CD8-positive, alpha-beta memory T cell (primary cell): Measurements from ENCODE around the gene SASS6. TPM values are rescaled to one million over a fixed set of nuclear protein-coding genes. Genes with fewer than 3 reads are reported as not detected.
"Not testable (repeated sequence)": the region's sequence is repeated elsewhere in the genome, so short reads cannot be mapped to it uniquely, and the experiment has no call there.

Source experiments
- CTCF ChIA-PET: fragments of 350-600 bp; sonication (Branson Sonifier 250); formaldehyde crosslinking; loops from one replicate; lab custom pipeline; 2021; ENCODE audit warnings: antibody characterized with exemption; lab: Charles Lee
- POLR2A ChIA-PET: fragments of 350-600 bp; sonication (Branson Sonifier 250); formaldehyde crosslinking; loops from one replicate; lab custom pipeline; 2021; ENCODE audit warnings: antibody characterized with exemption; lab: Charles Lee
- DNase-seq, 5 donors: peaks; one replicate each; pipeline versions ENCODE4 v3.0.0 to v3.0.0-alpha.2; 2020 to 2022; ENCODE audit warnings: mixed read lengths in 1 of 5
- H3K27ac ChIP-seq: one replicate; pipeline ENCODE4 v1.7.0; 2013; ENCODE audit warnings: low read depth, mild to moderate bottlenecking, low read length, moderate library complexity
- H3K27me3 ChIP-seq: 2 replicates; pipeline ENCODE4 v1.7.0; 2013; ENCODE audit warnings: low read length, mild to moderate bottlenecking; ENCODE audit not compliant: insufficient read depth, poor library complexity, severe bottlenecking
- H3K36me3 ChIP-seq: 2 replicates; pipeline ENCODE4 v1.7.0; 2013; ENCODE audit warnings: mild to moderate bottlenecking, low read length, moderate library complexity; ENCODE audit not compliant: insufficient read depth
- H3K4me1 ChIP-seq: 2 replicates; pipeline ENCODE4 v1.7.0; 2013; ENCODE audit warnings: mild to moderate bottlenecking, low read length, moderate library complexity; ENCODE audit not compliant: insufficient read depth
- H3K4me3 ChIP-seq: 2 replicates; pipeline ENCODE4 v1.7.0; 2013; ENCODE audit warnings: mild to moderate bottlenecking, low read length
- H3K9me3 ChIP-seq: 2 replicates; pipeline ENCODE4 v1.7.0; 2013; ENCODE audit warnings: mild to moderate bottlenecking, low read length
- H3K27ac Mint-ChIP-seq, 8 donors: one replicate each; pipeline ENCODE4 v1.8.0; 2020 to 2021; ENCODE audit warnings: mixed read lengths in 8 of 8, mild to moderate bottlenecking in 6 of 8, inconsistent platforms in 3 of 8, moderate library complexity in 3 of 8
- H3K27me3 Mint-ChIP-seq, 2 donors: one replicate each; pipeline ENCODE4 v1.8.0; 2020 to 2021; ENCODE audit warnings: mixed read lengths in 2 of 2, mild to moderate bottlenecking in 1 of 2, moderate library complexity in 1 of 2
- H3K36me3 Mint-ChIP-seq, 3 donors: one replicate each; pipeline ENCODE4 v1.8.0; 2020 to 2021; ENCODE audit warnings: mixed read lengths in 3 of 3, inconsistent platforms in 1 of 3, mild to moderate bottlenecking in 1 of 3
- H3K4me1 Mint-ChIP-seq, 3 donors: one replicate each; pipeline ENCODE4 v1.8.0; 2020 to 2021; ENCODE audit warnings: mixed read lengths in 3 of 3, inconsistent platforms in 1 of 3, mild to moderate bottlenecking in 1 of 3
- H3K4me3 Mint-ChIP-seq, 7 donors: one replicate each; pipeline ENCODE4 v1.8.0; 2020 to 2021; ENCODE audit warnings: mixed read lengths in 7 of 7, mild to moderate bottlenecking in 6 of 7, moderate library complexity in 4 of 7, inconsistent platforms in 2 of 7
- H3K9me3 Mint-ChIP-seq, 5 donors: one replicate each; pipeline ENCODE4 v1.8.0; 2020 to 2022; ENCODE audit warnings: mixed read lengths in 5 of 5, mild to moderate bottlenecking in 3 of 5, moderate library complexity in 2 of 5, inconsistent platforms in 1 of 5
- polyA plus RNA-seq: library from polyadenylated mRNA; unstranded; fragments of 300-500 nt; fragmentation: Illumina TruSeq; gene quantifications from one replicate; pipeline ENCODE4 v1.2.3, GENCODE V29; 2021
- total RNA-seq, 2 experiments: library from RNA; stranded (reverse); gene quantifications; one replicate each; pipeline ENCODE4 v1.2.3, GENCODE V29; 2021

SASS6 gene
- total and polyA plus RNA-seq, 3 experiments from 2014 or later: 2.0 to 13.1 (median 12.6) TPM

- no peak overlapping the region for H3K4me3 ChIP-seq
- Mint-ChIP-seq H3K27ac (no peak overlapping the region), H3K4me3 (no peak overlapping the region), H3K27me3 (no peaks in the 10 kb centered on the region), H3K36me3 (peaks cover 0 to 82% (median 13%) of the 10 kb centered on the region in 3 donors), H3K4me1 (peaks cover 30 to 55% (median 32%) of the 10 kb centered on the region in 3 donors), H3K9me3 (no peaks in the 10 kb centered on the region)
- no peaks in the 10 kb centered on the region for H3K27me3 ChIP-seq
- H3K27ac ChIP-seq: no peak overlapping the region
- ChIA-PET POLR2A (no interaction called here), CTCF (no interaction called here)
- peaks cover 15% of the 10 kb centered on the region for H3K4me1 ChIP-seq
- DNase-seq: no peak
- H3K9me3 ChIP-seq: no peaks in the 10 kb centered on the region
- H3K36me3 ChIP-seq: peaks cover 11% of the 10 kb centered on the region
These were observed 71.0 kb downstream of the SASS6 start for GRCh38 chr1:100061681-100062080.

DNA sequence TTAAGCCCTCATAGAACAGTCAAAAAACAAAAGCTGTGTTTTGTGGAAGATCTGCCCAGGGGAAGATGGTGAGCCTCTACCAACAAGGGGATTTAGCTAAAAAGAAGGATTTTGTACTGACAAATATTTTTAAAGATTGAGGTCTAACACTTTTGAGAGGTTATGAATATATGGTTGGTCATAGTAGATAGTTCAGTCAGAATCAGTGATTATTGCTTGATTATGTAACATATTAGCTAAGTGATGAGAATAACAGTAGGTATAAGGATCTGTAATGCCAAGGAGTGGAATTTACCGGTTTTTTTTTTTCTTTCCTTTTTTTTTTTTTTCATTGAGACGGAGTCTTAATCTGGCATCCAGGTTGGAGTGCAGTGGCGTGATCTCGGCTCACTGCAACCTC lies 79.0 kb downstream of the SASS6 start:
- Mint-ChIP-seq H3K4me1 (peaks cover 44 to 58% (median 55%) of the 10 kb centered on the region in 3 donors), H3K27me3 (no peaks in the 10 kb centered on the region), H3K36me3 (peaks cover 0 to 59% (median 16%) of the 10 kb centered on the region in 3 donors), H3K9me3 (no peaks in the 10 kb centered on the region), H3K27ac (peak overlapping the region in 5 of 8 donors; percentile 3 to 39 (median 8)), H3K4me3 (no peak overlapping the region)
- ChIA-PET POLR2A (interaction anchor here (0.7 kb wide), 1 partner anchor 17 kb away, joined by 5 read pairs; no protein-coding TSS in a partner anchor), CTCF (interaction anchor here (0.7 to 0.9 kb wide), 2 partner anchors 43 to 63 kb away, joined by 3 read pairs; no protein-coding TSS in a partner anchor)
- no peak for DNase-seq
- no peak overlapping the region for H3K4me3 ChIP-seq
- no peaks in the 10 kb centered on the region for H3K27me3 ChIP-seq
- no peak overlapping the region for H3K27ac ChIP-seq
- peaks cover 8% of the 10 kb centered on the region for H3K4me1 ChIP-seq
- H3K9me3 ChIP-seq: no peaks in the 10 kb centered on the region
- H3K36me3 ChIP-seq: peaks cover 4% of the 10 kb centered on the region

GRCh38 chr1:100053119-100053518 lies 79.6 kb downstream of the SASS6 start:
- H3K4me3 ChIP-seq: no peak overlapping the region
- DNase-seq: no peak
- peaks cover 12% of the 10 kb centered on the region for H3K4me1 ChIP-seq
- H3K36me3 ChIP-seq: peaks cover 4% of the 10 kb centered on the region
- peaks cover 0 to 58% (median 15%) of the 10 kb centered on the region in 3 donors for H3K36me3 Mint-ChIP-seq
- H3K4me3 Mint-ChIP-seq: no peak overlapping the region
- no peaks in the 10 kb centered on the region for H3K27me3 Mint-ChIP-seq
- peak overlapping the region in 1 of 8 donors; percentile 28 for H3K27ac Mint-ChIP-seq
- POLR2A ChIA-PET: interaction anchor here (0.7 kb wide), 1 partner anchor 17 kb away, joined by 5 read pairs; no protein-coding TSS in a partner anchor
- H3K27ac ChIP-seq: no peak overlapping the region
- no peaks in the 10 kb centered on the region for H3K27me3 ChIP-seq
- CTCF ChIA-PET: interaction anchor here (0.9 kb wide), 1 partner anchor 64 kb away, joined by 3 read pairs; no protein-coding TSS in a partner anchor
- H3K9me3 ChIP-seq: no peaks in the 10 kb centered on the region
- H3K4me1 Mint-ChIP-seq: peaks cover 47 to 64% (median 61%) of the 10 kb centered on the region in 3 donors
- H3K9me3 Mint-ChIP-seq: no peaks in the 10 kb centered on the region

DNA sequence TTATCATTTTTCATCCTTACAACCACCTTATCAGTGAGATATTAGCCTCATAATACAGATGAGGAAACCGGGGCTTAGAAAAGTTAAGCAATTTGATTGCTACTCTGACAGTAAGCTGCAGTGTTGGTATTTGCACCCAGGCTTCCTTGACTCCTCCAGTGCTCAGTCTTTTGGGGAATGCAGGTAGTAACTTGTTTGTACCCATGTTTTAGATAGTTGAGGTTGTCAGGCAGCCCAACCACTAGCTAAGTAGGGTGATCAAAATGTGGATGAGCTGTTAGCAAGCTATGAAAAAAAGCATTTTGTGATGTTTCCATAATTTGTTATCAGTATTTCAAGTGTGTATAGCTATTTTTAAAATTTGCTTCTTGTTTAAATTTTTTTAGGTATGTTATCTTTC lies 80.8 kb downstream of the SASS6 start:
- H3K9me3 ChIP-seq: no peaks in the 10 kb centered on the region
- no peaks in the 10 kb centered on the region for H3K9me3 Mint-ChIP-seq
- H3K27ac ChIP-seq: no peak overlapping the region
- no peak overlapping the region for H3K4me3 Mint-ChIP-seq
- no peak overlapping the region for H3K4me3 ChIP-seq
- peaks cover 4% of the 10 kb centered on the region for H3K36me3 ChIP-seq
- H3K36me3 Mint-ChIP-seq: peaks cover 0 to 48% (median 14%) of the 10 kb centered on the region in 3 donors
- ChIA-PET POLR2A (no interaction called here), CTCF (interaction anchor here (0.7 to 1.2 kb wide), 2 partner anchors 9 to 50 kb away, joined by 3 read pairs; no protein-coding TSS in a partner anchor)
- no peaks in the 10 kb centered on the region for H3K27me3 ChIP-seq
- DNase-seq: no peak
- peaks cover 52 to 71% (median 67%) of the 10 kb centered on the region in 3 donors for H3K4me1 Mint-ChIP-seq
- peak overlapping the region in 3 of 8 donors; percentile 54 to 66 (median 55) for H3K27ac Mint-ChIP-seq
- H3K4me1 ChIP-seq: peaks cover 21% of the 10 kb centered on the region
- H3K27me3 Mint-ChIP-seq: no peaks in the 10 kb centered on the region

DNA sequence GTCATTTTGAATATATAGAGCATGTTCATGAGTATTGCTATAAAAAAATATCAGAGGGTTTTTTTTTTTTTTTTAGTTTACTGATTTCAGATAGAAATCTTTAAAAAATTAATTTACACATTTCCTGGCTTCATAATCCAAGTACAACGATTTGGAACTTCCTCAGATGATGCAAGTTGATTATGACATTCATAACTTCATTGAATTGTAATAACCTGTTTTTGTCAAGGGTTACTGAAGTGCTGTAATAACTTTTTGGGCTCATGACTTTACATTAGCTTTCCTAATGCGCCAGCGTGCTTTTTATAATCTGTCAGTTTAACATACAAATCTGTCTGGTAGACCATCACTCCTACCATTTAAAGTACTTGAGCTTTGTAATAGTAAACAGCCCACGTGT lies 81.3 kb downstream of the SASS6 start:
- no peaks in the 10 kb centered on the region for H3K27me3 Mint-ChIP-seq

GRCh38 chr1:100050139-100050538 lies 82.6 kb downstream of the SASS6 start:
- Histone ChIP-seq H3K36me3 (peaks cover 4% of the 10 kb centered on the region), H3K27ac (no peak overlapping the region), H3K4me3 (no peak overlapping the region), H3K9me3 (no peaks in the 10 kb centered on the region), H3K27me3 (no peaks in the 10 kb centered on the region), H3K4me1 (peaks cover 36% of the 10 kb centered on the region)
- H3K4me1 Mint-ChIP-seq: peaks cover 56 to 77% (median 72%) of the 10 kb centered on the region in 3 donors
- ChIA-PET POLR2A (no interaction called here), CTCF (no interaction called here)
- H3K27ac Mint-ChIP-seq: peak overlapping the region in 3 of 8 donors; percentile 34 to 73 (median 48)
- H3K9me3 Mint-ChIP-seq: no peaks in the 10 kb centered on the region
- H3K36me3 Mint-ChIP-seq: peaks cover 0 to 38% (median 9%) of the 10 kb centered on the region in 3 donors
- DNase-seq: no peak
- H3K4me3 Mint-ChIP-seq: no peak overlapping the region
- peaks cover 0 to under 1% of the 10 kb centered on the region in 2 donors for H3K27me3 Mint-ChIP-seq

More for the DNA sequence above, 81.3 kb downstream of the SASS6 start:
- Histone ChIP-seq H3K4me3 (no peak overlapping the region), H3K27ac (no peak overlapping the region), H3K4me1 (peaks cover 26% of the 10 kb centered on the region), H3K9me3 (no peaks in the 10 kb centered on the region), H3K36me3 (peaks cover 4% of the 10 kb centered on the region), H3K27me3 (no peaks in the 10 kb centered on the region)
- peaks cover 0 to 45% (median 11%) of the 10 kb centered on the region in 3 donors for H3K36me3 Mint-ChIP-seq
- H3K4me3 Mint-ChIP-seq: peak overlapping the region in 1 of 7 donors; percentile 51
- ChIA-PET POLR2A (no interaction called here), CTCF (interaction anchor here (0.7 kb wide), 1 partner anchor 51 kb away, joined by 3 read pairs; no protein-coding TSS in a partner anchor)
- H3K4me1 Mint-ChIP-seq: peaks cover 54 to 71% (median 68%) of the 10 kb centered on the region in 3 donors
- no peaks in the 10 kb centered on the region for H3K9me3 Mint-ChIP-seq
- no peak for DNase-seq
- peak overlapping the region in 3 of 8 donors; percentile 54 to 66 (median 55) for H3K27ac Mint-ChIP-seq

- CTCF ChIA-PET: not testable (repeated sequence)
- H3K4me3 ChIP-seq: peak overlapping the region; percentile 7
These were observed 85.5 kb downstream of the SASS6 start for GRCh38 chr1:100047235-100047708.

DNA sequence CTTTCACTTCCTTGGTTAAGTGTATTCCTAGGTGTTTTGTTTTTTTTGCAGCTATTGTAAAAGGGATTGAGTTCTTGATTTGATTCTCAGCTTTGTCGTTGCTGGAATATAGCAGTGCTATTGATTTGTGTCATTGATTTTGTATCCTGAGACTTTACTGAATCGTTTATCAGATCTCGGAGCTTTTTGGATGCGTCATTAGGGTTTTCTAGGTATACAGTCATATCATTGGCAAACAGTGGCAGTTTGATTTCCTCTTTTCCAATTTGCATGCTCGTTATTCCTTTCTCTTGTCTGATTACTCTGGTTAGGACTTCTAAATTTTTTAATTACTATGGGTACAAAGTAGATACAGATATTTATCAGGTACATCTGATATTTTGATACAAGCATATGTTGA lies 87.5 kb downstream of the SASS6 start:
- peaks cover 0 to 1% of the 10 kb centered on the region in 2 donors for H3K27me3 Mint-ChIP-seq
- Histone ChIP-seq H3K27ac (no peak overlapping the region), H3K9me3 (no peaks in the 10 kb centered on the region), H3K4me3 (no peak overlapping the region), H3K27me3 (no peaks in the 10 kb centered on the region), H3K4me1 (peaks cover 74% of the 10 kb centered on the region), H3K36me3 (no peaks in the 10 kb centered on the region)
- peak overlapping the region in 3 of 7 donors; percentile 17 to 49 (median 47) for H3K4me3 Mint-ChIP-seq
- DNase-seq: no peak
- H3K4me1 Mint-ChIP-seq: peaks cover 78 to 99% (median 98%) of the 10 kb centered on the region in 3 donors
- POLR2A ChIA-PET: interaction anchor here (0.6 kb wide), 1 partner anchor 224 kb away, joined by 3 read pairs; no protein-coding TSS in a partner anchor
- peaks cover 2 to 29% (median 4%) of the 10 kb centered on the region in 3 donors for H3K36me3 Mint-ChIP-seq
- CTCF ChIA-PET: no interaction called here
- no peaks in the 10 kb centered on the region for H3K9me3 Mint-ChIP-seq
- H3K27ac Mint-ChIP-seq: peak overlapping the region in 5 of 8 donors; percentile 2 to 61 (median 48)

More at GRCh38 chr1:100047235-100047708, 85.5 kb downstream of the SASS6 start:
- H3K9me3 ChIP-seq, H3K9me3 Mint-ChIP-seq, POLR2A ChIA-PET, DNase-seq, H3K27me3 Mint-ChIP-seq, H3K27me3 ChIP-seq, H3K27ac ChIP-seq, H3K36me3 ChIP-seq: not testable (repeated sequence)
- peak overlapping the region in 7 of 8 donors; percentile 21 to 83 (median 72) for H3K27ac Mint-ChIP-seq
- H3K36me3 Mint-ChIP-seq: peaks cover 4 to 40% (median 6%) of the 10 kb centered on the region in 3 donors
- peaks cover 53% of the 10 kb centered on the region for H3K4me1 ChIP-seq
- H3K4me3 Mint-ChIP-seq: peak overlapping the region in 4 of 7 donors; percentile 42 to 77 (median 62)
- H3K4me1 Mint-ChIP-seq: peaks cover 72 to 92% (median 89%) of the 10 kb centered on the region in 3 donors
